ENCODE data around the gene CRMP1. TPM values are rescaled to one million over a fixed set of nuclear protein-coding genes. Genes with fewer than 3 reads are reported as not detected.

The CRMP1 gene
- total RNA-seq: 2.9 and 23.8 TPM in 2 replicates

GRCh38 chr4:5893004-5893580 lies at the start of gene CRMP1:
Gene CRMP1, minus strand, starts transcription at chr4:5893086. Its CDS starts 117 bp downstream, at chr4:5892969.
- DNase-seq (ENCODE audit: extremely low read depth, low read depth, low spot score): no peak

- DNase-seq (ENCODE audit: extremely low read depth, low read depth, low spot score): no peak
These were observed 48.7 kb upstream of the CRMP1 start for GRCh38 chr4:5941601-5942000.

GRCh38 chr4:5940470-5941203 lies 47.8 kb upstream of the CRMP1 start:
- no peak for DNase-seq (ENCODE audit: extremely low read depth, low read depth, low spot score)

- DNase-seq (ENCODE audit: extremely low read depth, low read depth, low spot score): no peak
These were observed 41.3 kb upstream of the CRMP1 start for GRCh38 chr4:5933996-5934831.

GRCh38 chr4:5933116-5933515 lies 40.2 kb upstream of the CRMP1 start:
- no peak for DNase-seq (ENCODE audit: extremely low read depth, low read depth, low spot score)

DNA sequence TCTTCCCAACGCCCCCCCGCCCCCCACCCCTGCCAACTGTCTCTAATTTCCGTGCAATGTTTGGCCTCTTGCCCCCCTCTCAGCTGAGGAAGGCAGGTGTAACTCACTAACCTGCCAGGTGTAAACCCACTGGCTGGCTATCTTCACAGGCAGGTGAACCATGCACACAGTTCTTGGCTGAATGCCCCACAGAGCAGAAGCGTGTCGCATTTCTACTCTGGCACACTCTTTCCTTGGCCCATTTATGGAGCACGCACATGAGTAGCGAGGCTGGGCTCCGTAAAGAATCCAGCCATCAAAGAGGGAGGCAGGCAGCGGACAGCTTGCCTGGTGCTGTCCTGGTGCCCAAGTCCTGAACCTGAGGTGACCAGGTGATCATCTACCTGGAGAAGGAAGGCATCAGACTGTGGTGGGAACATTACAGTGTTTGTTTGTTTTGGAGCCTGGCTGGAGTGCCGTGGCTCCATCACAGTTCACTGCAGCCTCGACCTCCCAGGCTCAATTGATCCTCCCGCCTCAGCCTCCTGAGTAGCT lies 39.2 kb upstream of the CRMP1 start:
- no peak for DNase-seq (ENCODE audit: extremely low read depth, low read depth, low spot score)

GRCh38 chr4:5931526-5931925 lies 38.6 kb upstream of the CRMP1 start:
- DNase-seq (ENCODE audit: extremely low read depth, low read depth, low spot score): no peak

- DNase-seq (ENCODE audit: extremely low read depth, low read depth, low spot score): no peak
These were observed 38.0 kb upstream of the CRMP1 start for GRCh38 chr4:5930876-5931275.

- no peak for DNase-seq (ENCODE audit: extremely low read depth, low read depth, low spot score)
These were observed 37.6 kb upstream of the CRMP1 start for GRCh38 chr4:5930456-5930855.

- DNase-seq (ENCODE audit: extremely low read depth, low read depth, low spot score): no peak
These were observed 36.0 kb upstream of the CRMP1 start for GRCh38 chr4:5928844-5929420.

DNA sequence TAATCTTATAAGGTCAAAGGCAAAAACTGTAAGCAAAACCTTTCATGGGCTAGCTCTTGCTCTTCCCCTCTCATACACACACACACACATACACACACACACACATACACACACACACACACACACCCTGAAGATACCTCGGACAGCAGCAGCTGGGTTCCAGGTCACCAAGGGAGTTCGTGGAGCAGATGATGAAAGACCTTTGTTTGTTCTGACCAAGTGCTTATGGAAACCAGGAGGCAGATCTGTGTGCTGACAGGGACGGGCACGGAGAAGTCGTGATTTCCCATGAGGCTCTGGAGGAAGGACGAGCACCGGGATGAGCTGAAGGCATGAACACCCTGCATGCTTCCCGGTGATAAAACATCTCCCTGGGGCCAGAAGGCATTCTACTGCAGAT lies 35.4 kb upstream of the CRMP1 start:
- no peak for DNase-seq (ENCODE audit: extremely low read depth, low read depth, low spot score)

- no peak for DNase-seq (ENCODE audit: extremely low read depth, low read depth, low spot score)
These were observed 34.9 kb upstream of the CRMP1 start for GRCh38 chr4:5927747-5928146.

DNA sequence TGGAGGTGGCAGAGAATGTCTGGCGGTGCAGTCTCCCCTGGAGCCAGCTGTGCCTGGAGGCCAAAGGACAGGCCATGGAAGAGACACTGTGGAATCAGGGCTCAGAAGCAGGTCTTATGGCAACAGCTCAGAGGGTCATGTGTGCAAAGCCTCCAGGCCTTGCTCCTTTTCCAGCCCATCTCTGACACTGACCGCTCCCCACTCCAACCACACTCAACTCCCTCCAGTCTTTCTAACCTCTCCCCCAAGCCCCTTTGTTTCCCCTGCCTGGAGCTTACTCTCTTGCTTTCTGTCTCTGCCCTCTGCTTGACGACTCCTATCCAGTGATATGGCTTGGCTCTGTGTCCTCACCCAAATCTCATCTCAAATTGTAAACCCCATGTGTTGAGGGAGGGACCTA lies 34.2 kb upstream of the CRMP1 start:
- no peak for DNase-seq (ENCODE audit: extremely low read depth, low read depth, low spot score)

DNA sequence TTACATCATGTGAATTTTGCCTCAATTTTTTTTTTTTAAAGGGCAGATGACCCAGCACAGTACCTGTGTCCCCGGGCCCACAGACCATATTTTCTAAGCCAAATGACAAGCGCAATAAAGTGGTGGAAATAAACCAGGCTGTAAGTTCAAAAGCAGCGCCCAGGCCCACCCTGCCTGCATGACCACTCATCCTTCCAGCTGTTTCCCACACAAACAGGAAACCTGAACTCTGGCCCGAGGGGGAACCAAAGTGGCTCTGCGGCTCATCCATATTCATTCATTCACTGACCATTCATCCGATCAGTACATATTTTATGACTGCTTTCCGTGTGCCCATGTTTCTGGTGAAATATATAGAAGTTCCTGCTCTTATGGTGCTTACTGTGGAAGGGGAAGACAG lies 33.7 kb upstream of the CRMP1 start:
- no peak for DNase-seq (ENCODE audit: extremely low read depth, low read depth, low spot score)

DNA sequence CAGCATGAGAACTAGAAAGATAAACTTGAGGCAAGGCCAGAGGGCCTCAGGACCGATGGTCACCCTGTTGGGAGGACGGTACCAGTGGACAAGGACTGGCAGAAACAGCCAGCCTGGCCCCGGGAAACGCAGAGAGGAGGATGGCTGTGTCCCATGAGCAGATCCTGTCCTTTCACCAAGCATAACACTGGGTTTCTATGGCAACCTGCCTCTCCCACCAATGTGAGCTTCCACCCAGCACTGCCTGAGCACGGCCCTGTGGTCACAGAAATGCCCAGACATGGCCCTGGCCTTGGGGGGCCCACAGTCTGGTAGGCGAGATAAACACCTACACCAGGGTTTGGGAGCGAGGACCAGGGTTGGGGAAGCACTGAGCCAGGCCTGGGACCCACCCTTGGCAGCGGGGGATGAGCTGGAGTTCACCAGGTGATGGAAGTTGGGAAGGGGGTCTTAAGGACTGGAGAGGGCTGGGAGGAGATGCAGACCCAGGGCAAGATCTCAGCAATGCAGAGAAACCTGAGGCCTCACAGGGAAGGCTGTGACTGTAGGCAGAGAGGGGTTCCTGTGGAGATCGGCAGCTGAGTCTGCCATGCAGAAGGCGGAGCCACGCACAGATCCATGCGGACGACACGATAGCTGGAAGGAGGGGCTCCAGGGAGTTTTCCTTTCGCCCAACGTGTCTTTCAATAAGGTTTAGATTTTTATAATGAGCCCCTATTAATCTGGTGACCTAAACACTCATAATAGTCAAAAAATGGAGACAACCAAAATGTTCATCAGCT lies 32.7 kb upstream of the CRMP1 start:
- no peak for DNase-seq (ENCODE audit: extremely low read depth, low read depth, low spot score)

DNA sequence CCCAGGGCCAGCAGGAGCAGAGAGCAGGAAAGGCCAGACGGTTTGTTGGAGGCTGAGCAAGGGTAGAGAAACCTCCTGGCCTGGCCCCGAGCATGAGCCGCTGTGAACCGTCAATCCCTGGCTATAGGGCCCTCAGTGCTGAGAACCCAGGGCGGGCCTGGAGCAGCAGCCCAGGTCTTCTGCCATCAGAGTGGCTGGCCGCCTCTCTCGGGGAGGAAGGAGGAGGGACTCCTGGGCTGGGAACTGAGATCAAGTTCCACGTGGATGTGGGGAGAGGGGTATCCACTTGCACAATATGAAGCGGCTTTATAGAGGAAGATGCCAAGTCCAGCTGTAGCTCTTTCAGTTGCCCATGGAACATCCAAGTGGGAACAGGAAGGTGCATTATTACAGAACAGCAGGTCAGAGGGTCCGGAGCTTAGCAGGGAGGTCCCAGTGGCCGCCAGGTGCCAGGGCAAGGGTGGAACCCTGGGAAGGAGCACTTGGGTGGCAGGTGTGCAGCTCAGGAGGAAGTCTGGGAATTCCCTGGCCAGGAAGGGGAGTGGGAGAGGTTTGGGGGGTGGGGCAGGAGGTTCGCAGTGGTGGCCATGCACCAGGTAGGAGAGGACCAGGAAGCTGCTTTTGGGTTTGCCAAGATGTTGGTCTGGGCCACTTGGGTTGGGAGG lies 31.7 kb upstream of the CRMP1 start:
- DNase-seq (ENCODE audit: extremely low read depth, low read depth, low spot score): no peak

DNA sequence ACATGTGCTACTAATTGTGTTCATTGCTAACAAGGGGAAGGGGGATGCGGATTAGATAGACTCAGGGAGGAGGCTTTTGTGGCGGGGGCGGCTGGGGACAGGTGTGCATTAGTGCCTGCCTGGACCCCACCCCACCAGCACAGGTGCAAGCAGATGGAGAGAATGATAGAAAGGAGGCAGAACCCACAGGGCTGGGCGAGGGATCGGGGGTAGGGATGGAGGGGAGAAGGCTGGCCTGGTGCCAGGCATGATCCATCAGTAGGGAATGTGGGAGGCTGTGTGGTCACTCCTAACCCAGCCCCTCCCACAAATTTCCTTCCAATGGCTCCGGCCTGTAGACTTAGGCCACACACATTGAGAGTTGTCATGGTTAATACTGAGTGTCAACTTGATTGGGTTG lies 30.5 kb upstream of the CRMP1 start:
- DNase-seq (ENCODE audit: extremely low read depth, low read depth, low spot score): no peak

DNA sequence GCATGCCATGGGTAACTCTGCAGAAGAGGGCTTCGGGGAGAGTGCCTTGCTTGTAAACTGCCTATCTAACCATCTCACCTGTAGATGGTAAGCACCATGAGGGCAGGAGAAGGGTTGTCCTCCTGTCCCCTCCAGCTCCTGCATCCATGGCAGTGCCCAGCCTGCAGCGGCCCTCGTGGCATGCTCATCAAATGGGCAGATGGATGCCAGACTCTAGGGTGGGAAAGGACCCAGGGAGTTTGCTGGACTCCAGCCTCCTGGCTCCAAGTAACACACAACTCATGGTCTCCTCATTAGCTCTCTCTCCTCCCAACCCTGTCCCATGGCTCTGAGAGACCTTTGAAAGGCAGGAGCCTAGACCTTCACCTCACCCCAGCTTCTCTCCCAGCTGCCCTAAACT lies 29.7 kb upstream of the CRMP1 start:
- DNase-seq (ENCODE audit: extremely low read depth, low read depth, low spot score): no peak

GRCh38 chr4:5921981-5922380 lies 29.1 kb upstream of the CRMP1 start:
- DNase-seq (ENCODE audit: extremely low read depth, low read depth, low spot score): no peak

Measured in glomerular endothelial cell (primary cell).